OCI-LY3 (cell line): ENCODE results near the gene TRPM7.

Experiments used
- H2AFZ ChIP-seq: fragments of 200-600, 300-600 bp; shearing (Covaris generic); 2 replicates; pipeline ENCODE4 v1.6.0; 2014; ENCODE audit warnings: antibody characterized with exemption, low read depth, low read length
- H3K27ac ChIP-seq: fragments of 200-600, 300-600 bp; sonication (generic); 2 replicates; pipeline ENCODE4 v1.5.1; 2014; ENCODE audit warnings: mild to moderate bottlenecking, low read length, moderate library complexity, mixed read lengths
- H3K27me3 ChIP-seq: fragments of 200-600, 300-600 bp; sonication (generic); 2 replicates; pipeline ENCODE4 v1.6.1; 2014; ENCODE audit warnings: low read depth, low read length, mixed read lengths
- H3K36me3 ChIP-seq: fragments of 200-600, 300-600 bp; sonication (generic); replicated peaks from 2 replicates; pipeline ENCODE3; 2014; ENCODE audit warnings: low read depth, low read length, mixed read lengths
- H3K4me1 ChIP-seq: fragments of 300-600, 200-600 bp; sonication (generic); 2 replicates; pipeline ENCODE4 v1.6.1; 2014; ENCODE audit warnings: low read length, mixed read lengths
- H3K4me2 ChIP-seq: fragments of 200-600, 300-600 bp; sonication (generic); 2 replicates; pipeline ENCODE4 v1.6.1; 2014; ENCODE audit warnings: low read length, mixed read lengths
- H3K4me3 ChIP-seq: fragments of 300-600, 200-600 bp; sonication (generic); 2 replicates; pipeline ENCODE4 v1.5.1; 2014; ENCODE audit warnings: antibody characterized with exemption, mild to moderate bottlenecking, low read length, moderate library complexity
- H3K79me2 ChIP-seq: fragments of 300-600, 200-600 bp; shearing (Covaris generic); 2 replicates; pipeline ENCODE4 v1.6.1; 2014; ENCODE audit warnings: mild to moderate bottlenecking, low read length, mixed read lengths
- H3K9ac ChIP-seq: fragments of 300-600, 200-600 bp; shearing (Covaris generic); 2 replicates; pipeline ENCODE4 v1.6.0; 2014; ENCODE audit warnings: mild to moderate bottlenecking, low read length, moderate library complexity
- H3K9me3 ChIP-seq: fragments of 200-600, 300-600 bp; shearing (Covaris generic); 2 replicates; pipeline ENCODE4 v1.6.1; 2014; ENCODE audit warnings: low read length, mixed read lengths; ENCODE audit not compliant: insufficient read depth
- H4K20me1 ChIP-seq: fragments of 200-600, 300-600 bp; sonication (generic); 2 replicates; pipeline ENCODE4 v1.6.1; 2016; ENCODE audit warnings: low read length, mixed read lengths; ENCODE audit not compliant: insufficient read depth
- CTCF ChIP-seq: fragments of 200-600, 300-600 bp; sonication (generic); IDR thresholded peaks from 2 replicates; pipeline ENCODE4 v1.5.1; 2014; ENCODE audit warnings: antibody characterized with exemption, low read length, low read depth
- EZH2phosphoT487 ChIP-seq: fragments of 200-600 bp; shearing (Covaris generic); IDR thresholded peaks from 2 replicates; pipeline ENCODE4 v1.6.1; 2018; ENCODE audit warnings: antibody characterized with exemption, mixed run types, low read depth

TRPM7 gene

GRCh38 chr15:50685976-50686468, 575 bp downstream of the TRPM7 start:
- no peaks in the 10 kb centered on the region for H3K27me3 ChIP-seq
- peak overlapping the region; percentile 98 for H3K4me3 ChIP-seq
- peaks cover 65% of the 10 kb centered on the region for H3K79me2 ChIP-seq
- H3K9ac ChIP-seq: peak overlapping the region; percentile 93
- H3K36me3 ChIP-seq: peaks cover 16% of the 10 kb centered on the region
- peak overlapping the region; percentile 74 for H3K4me2 ChIP-seq
- H3K9me3 ChIP-seq: no peaks in the 10 kb centered on the region
- TF ChIP-seq CTCF: no peak
- no peak for TF ChIP-seq EZH2phosphoT487
- H3K4me1 ChIP-seq: peaks cover 19% of the 10 kb centered on the region
- peak overlapping the region; percentile 90 for H3K27ac ChIP-seq
- H4K20me1 ChIP-seq: peaks cover 33% of the 10 kb centered on the region
- peak overlapping the region; percentile 80; the same call in 1 of the 2 replicates for H2AFZ ChIP-seq

GRCh38 chr15:50685191-50685975, 1.2 kb downstream of the TRPM7 start:
- H4K20me1 ChIP-seq: peaks cover 36% of the 10 kb centered on the region
- no peak overlapping the region for H2AFZ ChIP-seq
- peak overlapping the region; percentile 90 for H3K27ac ChIP-seq

GRCh38 chr15:50681467-50681866, 5.1 kb downstream of the TRPM7 start:
- peaks cover 100% of the 10 kb centered on the region for H3K79me2 ChIP-seq
- H3K4me2 ChIP-seq: no peak overlapping the region
- no peak overlapping the region for H3K9ac ChIP-seq
- no peaks in the 10 kb centered on the region for H3K27me3 ChIP-seq
- H2AFZ ChIP-seq: no peak overlapping the region
- TF ChIP-seq EZH2phosphoT487 (no peak), CTCF (no peak)
- no peak overlapping the region for H3K4me3 ChIP-seq
- H3K9me3 ChIP-seq: no peaks in the 10 kb centered on the region
- H3K4me1 ChIP-seq: peaks cover 11% of the 10 kb centered on the region
- no peak overlapping the region for H3K27ac ChIP-seq
- H4K20me1 ChIP-seq: peaks cover 51% of the 10 kb centered on the region
- peaks cover 16% of the 10 kb centered on the region for H3K36me3 ChIP-seq

More at GRCh38 chr15:50685191-50685975, 1.2 kb downstream of the TRPM7 start:
- Histone ChIP-seq H3K9me3 (no peaks in the 10 kb centered on the region), H3K27me3 (no peaks in the 10 kb centered on the region), H3K79me2 (peaks cover 72% of the 10 kb centered on the region), H3K4me3 (peak overlapping the region; percentile 98), H3K4me1 (peaks cover 19% of the 10 kb centered on the region), H3K36me3 (peaks cover 16% of the 10 kb centered on the region), H3K4me2 (peak overlapping the region; percentile 74), H3K9ac (peak overlapping the region; percentile 93)
- no peak for TF ChIP-seq CTCF
- no peak for TF ChIP-seq EZH2phosphoT487

GRCh38 chr15:50676799-50677483, 9.7 kb downstream of the TRPM7 start:
- H3K9ac ChIP-seq: no peak overlapping the region
- peaks cover 13% of the 10 kb centered on the region for H3K36me3 ChIP-seq
- no peak overlapping the region for H3K4me2 ChIP-seq

More at GRCh38 chr15:50676799-50677483, 9.7 kb downstream of the TRPM7 start:
- H3K79me2 ChIP-seq: peaks cover 98% of the 10 kb centered on the region
- peaks cover 36% of the 10 kb centered on the region for H4K20me1 ChIP-seq
- TF ChIP-seq CTCF (no peak), EZH2phosphoT487 (no peak)
- H2AFZ ChIP-seq: no peak overlapping the region
- H3K4me3 ChIP-seq: no peak overlapping the region
- no peak overlapping the region for H3K27ac ChIP-seq
- no peaks in the 10 kb centered on the region for H3K9me3 ChIP-seq
- peaks cover 5% of the 10 kb centered on the region for H3K4me1 ChIP-seq
- no peaks in the 10 kb centered on the region for H3K27me3 ChIP-seq
